Neural progenitor cell (in vitro differentiated cells): Measurements from ENCODE around the gene LPO. TPM values are rescaled to one million over a fixed set of nuclear protein-coding genes. Genes with fewer than 3 reads are reported as not detected.

Experiments used
- DNase-seq: peaks from one replicate; pipeline ENCODE4 v3.0.0-alpha.2; 2016; ENCODE audit warnings: low spot score
- H2AFZ ChIP-seq: fragments of 200-600 bp; sonication (generic); replicated peaks from 2 replicates; pipeline ENCODE4 v1.6.1; 2016; ENCODE audit warnings: antibody characterized with exemption
- H3F3A ChIP-seq: fragments of 200-600 bp; sonication (generic); 2 replicates; pipeline ENCODE4 v1.6.1; 2016; ENCODE audit warnings: antibody characterized with exemption, low read depth
- H3K27ac ChIP-seq: fragments of 200-600 bp; sonication (generic); 2 replicates; pipeline ENCODE4 v1.5.1; 2016; ENCODE audit warnings: mild to moderate bottlenecking
- H3K27me3 ChIP-seq: fragments of 200-600 bp; sonication (generic); 2 replicates; pipeline ENCODE4 v1.6.1; 2016; ENCODE audit warnings: mild to moderate bottlenecking, moderate library complexity
- H3K36me3 ChIP-seq: fragments of 200-600 bp; sonication (generic); 2 replicates; pipeline ENCODE4 v1.5.1; 2016
- H3K4me1 ChIP-seq: fragments of 200-600 bp; sonication (generic); 2 replicates; pipeline ENCODE4 v1.6.1; 2016; ENCODE audit warnings: mixed run types
- H3K4me2 ChIP-seq: fragments of 200-600 bp; sonication (generic); 2 replicates; pipeline ENCODE4 v1.6.1; 2016
- H3K4me3 ChIP-seq: fragments of 200-600 bp; sonication (generic); 2 replicates; pipeline ENCODE4 v1.5.1; 2016
- H3K79me2 ChIP-seq: fragments of 200-600 bp; sonication (generic); 2 replicates; pipeline ENCODE4 v1.6.1; 2016; ENCODE audit warnings: low read depth
- H3K9ac ChIP-seq: fragments of 200-600 bp; sonication (generic); 2 replicates; pipeline ENCODE4 v1.6.1; 2016
- H3K9me3 ChIP-seq: fragments of 200-600 bp; sonication (generic); 2 replicates; pipeline ENCODE4 v1.5.1; 2016; ENCODE audit warnings: low read depth
- H4K20me1 ChIP-seq: fragments of 200-600 bp; sonication (generic); 2 replicates; pipeline ENCODE4 v1.6.1; 2016; ENCODE audit warnings: low read depth
- H3K27ac Mint-ChIP-seq: 3 replicates; pipeline ENCODE4 v1.8.0; 2021; ENCODE audit warnings: mixed read lengths
- H3K27me3 Mint-ChIP-seq: 2 replicates; pipeline ENCODE4 v1.8.0; 2022; ENCODE audit warnings: low read depth, mild to moderate bottlenecking, inconsistent platforms, moderate library complexity, mixed read lengths; ENCODE audit not compliant: insufficient read depth
- H3K36me3 Mint-ChIP-seq: 3 replicates; pipeline ENCODE4 v1.8.0; 2021; ENCODE audit warnings: mixed read lengths
- H3K4me1 Mint-ChIP-seq: 3 replicates; pipeline ENCODE4 v1.8.0; 2021; ENCODE audit warnings: mixed read lengths
- H3K4me3 Mint-ChIP-seq: 3 replicates; pipeline ENCODE4 v1.8.0; 2021; ENCODE audit warnings: mild to moderate bottlenecking, moderate library complexity, mixed read lengths
- H3K9me3 Mint-ChIP-seq: 3 replicates; pipeline ENCODE4 v1.8.0; 2020; ENCODE audit warnings: mixed read lengths
- CTCF ChIP-seq: fragments of 200-600 bp; sonication (generic); IDR thresholded peaks from 2 replicates; pipeline ENCODE4 v1.5.1; 2017; ENCODE audit warnings: antibody characterized with exemption, mild to moderate bottlenecking
- EZH2 ChIP-seq: fragments of 200-600 bp; sonication (generic); IDR thresholded peaks from 2 replicates; pipeline ENCODE4 v1.6.1; 2017; ENCODE audit warnings: antibody characterized with exemption, mild to moderate bottlenecking, moderate library complexity
- EZH2phosphoT487 ChIP-seq: fragments of 200-600 bp; sonication (generic); IDR thresholded peaks from 2 replicates; pipeline ENCODE4 v1.6.1; 2017; ENCODE audit warnings: antibody characterized with exemption
- total RNA-seq: library from RNA; depleted of rRNA; stranded (reverse); fragments of >200 nt; gene quantifications from 2 replicates; pipeline ENCODE4 v1.2.3, GENCODE V29; 2015; ENCODE audit warnings: low replicate concordance

The LPO gene
- total RNA-seq, 1 donor from 2014 or later: not detected

GRCh38 chr17:58250344-58251011 lies 12.1 kb downstream of the LPO start:
- peaks cover 4% of the 10 kb centered on the region for H3K4me1 Mint-ChIP-seq
- TF ChIP-seq CTCF (no peak), EZH2phosphoT487 (no peak), EZH2 (no peak)
- no peaks in the 10 kb centered on the region for H3K79me2 ChIP-seq
- H3K27me3 Mint-ChIP-seq: peaks cover 49% of the 10 kb centered on the region
- H3K9ac ChIP-seq: no peak overlapping the region
- H3K27ac Mint-ChIP-seq: no peak overlapping the region
- no peaks in the 10 kb centered on the region for H3K4me1 ChIP-seq
- no peaks in the 10 kb centered on the region for H3K36me3 Mint-ChIP-seq
- no peaks in the 10 kb centered on the region for H3K9me3 Mint-ChIP-seq
- no peak overlapping the region for H3K27ac ChIP-seq
- H3K36me3 ChIP-seq: no peaks in the 10 kb centered on the region
- H3K27me3 ChIP-seq: peaks cover 100% of the 10 kb centered on the region
- DNase-seq: no peak
- no peak overlapping the region for H3K4me2 ChIP-seq
- peak overlapping the region; percentile 76 for H3K4me3 Mint-ChIP-seq
- no peaks in the 10 kb centered on the region for H3F3A ChIP-seq
- no peaks in the 10 kb centered on the region for H4K20me1 ChIP-seq
- no peaks in the 10 kb centered on the region for H3K9me3 ChIP-seq
- H2AFZ ChIP-seq: no peak overlapping the region
- H3K4me3 ChIP-seq: no peak overlapping the region

- no peak for DNase-seq
- no peak overlapping the region for H3K4me2 ChIP-seq
- no peaks in the 10 kb centered on the region for H3K36me3 ChIP-seq
- no peak overlapping the region for H2AFZ ChIP-seq
- Mint-ChIP-seq H3K27ac (no peak overlapping the region), H3K9me3 (no peaks in the 10 kb centered on the region), H3K36me3 (no peaks in the 10 kb centered on the region), H3K4me1 (peaks cover 4% of the 10 kb centered on the region), H3K27me3 (peaks cover 43% of the 10 kb centered on the region), H3K4me3 (no peak overlapping the region)
- H3K27me3 ChIP-seq: peaks cover 92% of the 10 kb centered on the region
- H4K20me1 ChIP-seq: no peaks in the 10 kb centered on the region
- H3K9ac ChIP-seq: no peak overlapping the region
- H3K79me2 ChIP-seq: no peaks in the 10 kb centered on the region
- TF ChIP-seq EZH2 (no peak), CTCF (no peak), EZH2phosphoT487 (no peak)
- H3K9me3 ChIP-seq: no peaks in the 10 kb centered on the region
- H3F3A ChIP-seq: no peaks in the 10 kb centered on the region
- no peak overlapping the region for H3K27ac ChIP-seq
- H3K4me1 ChIP-seq: no peaks in the 10 kb centered on the region
- no peak overlapping the region for H3K4me3 ChIP-seq
Measured at GRCh38 chr17:58252141-58252540, 13.8 kb downstream of the LPO start.

GRCh38 chr17:58253082-58253481 lies 14.7 kb downstream of the LPO start:
- H3K79me2 ChIP-seq: no peaks in the 10 kb centered on the region
- Mint-ChIP-seq H3K4me3 (no peak overlapping the region), H3K27me3 (peaks cover 38% of the 10 kb centered on the region)

More at GRCh38 chr17:58253082-58253481, 14.7 kb downstream of the LPO start:
- no peaks in the 10 kb centered on the region for H3K36me3 Mint-ChIP-seq
- Histone ChIP-seq H3K4me2 (no peak overlapping the region), H3F3A (no peaks in the 10 kb centered on the region), H3K27ac (no peak overlapping the region), H3K4me3 (no peak overlapping the region), H3K9ac (no peak overlapping the region), H3K9me3 (no peaks in the 10 kb centered on the region), H4K20me1 (no peaks in the 10 kb centered on the region), H2AFZ (no peak overlapping the region), H3K36me3 (no peaks in the 10 kb centered on the region), H3K4me1 (no peaks in the 10 kb centered on the region), H3K27me3 (peaks cover 92% of the 10 kb centered on the region)
- no peaks in the 10 kb centered on the region for H3K9me3 Mint-ChIP-seq
- H3K4me1 Mint-ChIP-seq: peaks cover 4% of the 10 kb centered on the region
- TF ChIP-seq CTCF (no peak), EZH2 (no peak), EZH2phosphoT487 (no peak)
- DNase-seq: no peak
- H3K27ac Mint-ChIP-seq: no peak overlapping the region
